GM10266 (cell line): ENCODE data around the gene ADCYAP1R1.

Source experiments
- DNase-seq: peaks from one replicate; pipeline ENCODE4 v3.0.0; 2012; ENCODE audit errors: extremely low spot score
- CTCF ChIP-seq: IDR thresholded peaks from 2 replicates; pipeline ENCODE4 v1.5.1; 2012; ENCODE audit warnings: mild to moderate bottlenecking, low read depth; ENCODE audit not compliant: control insufficient read depth, insufficient read depth; ENCODE audit errors: missing control alignments

The ADCYAP1R1 gene

DNA sequence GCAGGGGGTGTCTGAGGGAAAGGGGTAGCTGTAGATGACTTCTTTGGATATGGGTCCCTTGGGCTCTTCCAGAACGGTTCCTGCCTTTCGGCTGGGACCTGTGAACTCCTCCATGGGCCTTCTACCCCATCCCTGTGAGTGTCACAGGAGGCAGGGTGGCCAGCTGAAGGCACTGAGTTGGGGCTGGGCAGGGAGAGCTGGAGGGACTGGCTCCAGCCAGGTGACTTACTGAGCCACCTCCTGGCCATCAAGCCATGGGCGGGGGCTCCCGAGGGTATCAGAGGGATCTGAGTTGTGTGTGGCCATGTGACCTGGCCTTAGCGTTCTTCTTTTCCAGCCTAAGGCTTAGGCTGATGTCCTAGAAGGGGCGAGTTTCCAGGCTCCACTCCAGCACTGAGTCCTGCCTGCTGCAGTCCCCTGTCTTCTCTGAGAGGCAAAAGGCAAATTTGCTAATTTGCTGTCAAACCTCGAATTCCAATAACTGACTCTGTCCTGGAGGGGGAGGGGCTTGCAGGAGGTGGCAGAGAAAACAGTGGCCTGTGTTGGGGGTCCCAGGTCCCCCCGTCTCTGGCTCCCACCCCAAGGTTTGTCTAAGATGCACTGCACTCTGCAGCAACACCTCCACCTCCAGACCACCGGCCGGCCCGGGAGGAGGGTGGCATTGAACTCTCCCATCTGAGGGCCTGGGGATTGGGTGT, 27.2 kb downstream of the ADCYAP1R1 start:
- DNase-seq: no peak
- no peak for TF ChIP-seq CTCF

- TF ChIP-seq CTCF: no peak
- no peak for DNase-seq
Observed at GRCh38 chr7:31079824-31080511, 27.9 kb downstream of the ADCYAP1R1 start.

GRCh38 chr7:31080763-31081162, 28.7 kb downstream of the ADCYAP1R1 start:
- no peak for DNase-seq
- TF ChIP-seq CTCF: no peak

DNA sequence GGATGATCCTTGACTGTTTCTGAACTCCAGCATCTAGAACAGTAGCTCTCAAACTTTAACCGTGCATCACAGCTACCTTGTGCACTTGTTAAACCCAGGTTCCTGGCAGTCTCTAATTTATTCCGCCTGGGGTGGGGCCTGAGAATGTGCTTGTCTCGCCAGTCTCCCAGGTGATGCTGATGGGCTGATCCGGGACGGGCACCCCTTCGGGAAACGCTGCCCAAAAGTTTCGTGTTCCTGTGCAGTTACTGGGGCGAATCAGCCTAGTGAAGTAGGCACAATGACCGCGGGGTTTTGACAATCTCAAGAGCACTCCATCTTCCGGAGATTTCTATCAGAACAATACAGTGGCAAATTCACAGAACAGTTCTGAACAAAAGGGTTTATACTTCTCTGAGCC, 29.9 kb downstream of the ADCYAP1R1 start:
- TF ChIP-seq CTCF: no peak
- no peak for DNase-seq

DNA sequence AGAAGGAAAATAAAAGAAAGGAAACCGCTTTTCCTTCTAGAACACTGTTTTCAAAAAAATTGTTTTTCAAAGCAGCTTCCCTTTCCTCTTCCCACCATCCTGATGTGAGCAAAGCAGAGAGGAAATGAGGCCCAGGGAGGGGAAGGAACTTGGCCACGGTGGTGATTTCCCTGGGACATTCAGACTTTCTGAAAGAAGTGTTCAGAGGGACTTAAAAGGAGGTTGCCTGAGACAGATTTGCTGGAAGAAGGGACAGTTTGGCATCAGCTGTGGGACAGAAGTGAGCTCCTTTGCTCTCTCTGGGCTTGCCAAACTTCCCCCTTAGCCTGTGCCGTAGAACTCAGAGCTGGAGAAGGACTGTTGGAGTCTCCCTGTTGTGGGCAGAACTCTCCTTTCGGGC, 30.3 kb downstream of the ADCYAP1R1 start:
- DNase-seq: no peak
- no peak for TF ChIP-seq CTCF

- TF ChIP-seq CTCF: no peak
- no peak for DNase-seq
Observed at GRCh38 chr7:31083210-31083786, 31.2 kb downstream of the ADCYAP1R1 start.

- DNase-seq: no peak
- TF ChIP-seq CTCF: no peak
Observed at GRCh38 chr7:31084226-31084625, 32.1 kb downstream of the ADCYAP1R1 start.
